Measurements from ENCODE around the gene CUL2. TPM values are rescaled to one million over a fixed set of nuclear protein-coding genes. Genes with fewer than 3 reads are reported as not detected.

CUL2 gene

GRCh38 chr10:34960983-34961382, 129.2 kb downstream of the CUL2 start:
- Histone ChIP-seq H3K4me2 (ENCODE audit: low read length) (no peak overlapping the region), H3K9ac (ENCODE audit: low read depth, low read length) (no peak overlapping the region), H3K9me3 (replicated peaks; ENCODE audit: low read length) (no peaks in the 10 kb centered on the region), H3K4me1 (ENCODE audit: control insufficient read depth, insufficient read depth, low read length) (no peaks in the 10 kb centered on the region), H3K36me3 (ENCODE audit: insufficient read depth, low read length) (no peaks in the 10 kb centered on the region), H3K27me3 (ENCODE audit: control insufficient read depth, insufficient read depth, low read length) (peaks cover 8% of the 10 kb centered on the region), H3K4me3 (ENCODE audit: low read length) (no peak overlapping the region)

GRCh38 chr10:34959786-34960185, 130.4 kb downstream of the CUL2 start:
- Histone ChIP-seq H3K27me3 (ENCODE audit: control insufficient read depth, insufficient read depth, low read length) (peaks cover 13% of the 10 kb centered on the region), H3K4me2 (ENCODE audit: low read length) (no peak overlapping the region), H3K9ac (ENCODE audit: low read depth, low read length) (no peak overlapping the region), H3K36me3 (ENCODE audit: insufficient read depth, low read length) (no peaks in the 10 kb centered on the region), H3K4me1 (ENCODE audit: control insufficient read depth, insufficient read depth, low read length) (no peaks in the 10 kb centered on the region), H3K4me3 (ENCODE audit: low read length) (no peak overlapping the region), H3K9me3 (replicated peaks; ENCODE audit: low read length) (no peaks in the 10 kb centered on the region)

GRCh38 chr10:34959321-34959720, 130.8 kb downstream of the CUL2 start:
- no peak overlapping the region for H3K4me2 ChIP-seq (ENCODE audit: low read length)
- H3K9ac ChIP-seq (ENCODE audit: low read depth, low read length): no peak overlapping the region
- H3K4me1 ChIP-seq (ENCODE audit: control insufficient read depth, insufficient read depth, low read length): no peaks in the 10 kb centered on the region
- H3K36me3 ChIP-seq (ENCODE audit: insufficient read depth, low read length): no peaks in the 10 kb centered on the region
- no peak overlapping the region for H3K4me3 ChIP-seq (ENCODE audit: low read length)
- peaks cover 14% of the 10 kb centered on the region for H3K27me3 ChIP-seq (ENCODE audit: control insufficient read depth, insufficient read depth, low read length)
- H3K9me3 ChIP-seq (replicated peaks; ENCODE audit: low read length): no peaks in the 10 kb centered on the region

Small RNA genes within 50 kb of the gene (small RNA-seq; reads per million reads assigned to genes)
- gene MIR3611: 0.35 reads per million
- gene RNU7-77P: not detected
